ENCODE results near the gene NEK6. TPM values are rescaled to one million over a fixed set of nuclear protein-coding genes. Genes with fewer than 3 reads are reported as not detected.
A peak's percentile ranks its signal among the peaks of the same experiment; 100 is the strongest.

Gene NEK6
- total and polyA plus RNA-seq, 10 of the 15 experiments (the other 5 are each of a cell fraction or from before 2014, with no cell fraction given) = 31.3 to 161 (median 89.2) TPM

- TF ChIP-seq ZBTB33 (IDR thresholded peaks at IDR 0.05) (no peak), HDAC2 (IDR thresholded peaks at IDR 0.05) (no peak), ZZZ3 (IDR thresholded peaks at IDR 0.05; ENCODE audit: control insufficient read depth, insufficient read length, low read depth) (no peak), SMAD5 (IDR thresholded peaks at IDR 0.05; ENCODE audit: low read depth) (no peak), MYC (IDR thresholded peaks at IDR 0.05; ENCODE audit: insufficient read depth, insufficient read length, insufficient replicate concordance, low read length, severe bottlenecking) (no peak), YBX1 (IDR thresholded peaks at IDR 0.05) (no peak), KDM1A (IDR thresholded peaks at IDR 0.05; ENCODE audit: borderline replicate concordance) (no peak), SIX5 (IDR thresholded peaks at IDR 0.05; ENCODE audit: low read depth, low read length, severe bottlenecking) (no peak)
These were observed 91.5 kb downstream of the NEK6 start (continued) for GRCh38 chr9:124349267-124349666.

GRCh38 chr9:124349675-124350493 is 92.1 kb downstream of the NEK6 start:
- no TSS peak for BruUV-seq (replicated peaks)
- intact Hi-C loops (cut with micrococcal nuclease; ENCODE audit: unreplicated experiment) (loop anchor here (10.0 kb wide), 2 partner anchors 225 to 385 kb away; no protein-coding TSS in a partner anchor), in situ Hi-C loops (cut with MboI) (no loop called here)
- SMC1A ChIA-PET (ENCODE audit: uncharacterized antibody, unreplicated experiment) = interaction anchor here (2.2 kb wide), 1 partner anchor 223 kb away, joined by 7 read pairs; no protein-coding TSS in a partner anchor
- H3K4me1 ChIP-seq (ENCODE audit: control insufficient read depth, insufficient read depth, low read length) = no peaks in the 10 kb centered on the region
- WGBS (ENCODE audit: insufficient coverage, insufficient replicate concordance, low lambda C conversion rate, missing lambda C conversion rate) = 91% methylated on average over 25 of the region's 25 CpGs
- TF ChIP-seq POLR2AphosphoS2 (IDR thresholded peaks at IDR 0.05; ENCODE audit: low read depth, low read length) (0 out of 2 replicates have a peak, but pooled peaks have one; percentile 42), STAT1 (conservative IDR thresholded peaks at IDR 0.05) (no peak), ATF2 (IDR thresholded peaks at IDR 0.05; ENCODE audit: low read length) (peak; percentile 9; the same call in 1 of the 2 replicates)
- H2AFZ ChIP-seq (ENCODE audit: control insufficient read depth, low read depth, low read length) = no peak overlapping the region
- POLR2A ChIA-PET = no interaction called here
- no peak for ATAC-seq
- H3K9ac ChIP-seq (ENCODE audit: control insufficient read depth, insufficient read depth, low read length) = no peak overlapping the region
- CTCF ChIA-PET = interaction anchor here (1.2 kb wide), 1 partner anchor 223 kb away, joined by 4 read pairs; no protein-coding TSS in a partner anchor
- H4K20me1 ChIP-seq (ENCODE audit: control insufficient read depth, insufficient read depth) = 0 out of 2 replicates have a peak, but pooled peaks cover 8% of the 10 kb centered on the region
- H3K27me3 ChIP-seq (replicated peaks in 1 of 2; ENCODE audit: control insufficient read depth in 2 of 2, insufficient read depth in 2 of 2, low read length in 1 of 2) = no peaks in the 10 kb centered on the region
- no peaks in the 10 kb centered on the region for H3K9me3 ChIP-seq (replicated peaks; ENCODE audit: control insufficient read depth, insufficient read depth, low read length)
- no peak for FAIRE-seq
- RAD21 ChIA-PET (ENCODE audit: unreplicated experiment) = no interaction called here
- no peak overlapping the region for H3K4me3 ChIP-seq
- H3K27ac ChIP-seq (ENCODE audit: control insufficient read depth, insufficient read depth) = no peak overlapping the region
- no peaks in the 10 kb centered on the region for H3K79me2 ChIP-seq (ENCODE audit: control insufficient read depth, insufficient read depth, low read length)
- peaks cover 52 to 65% of the 10 kb centered on the region in 2 experiments for H3K36me3 ChIP-seq (ENCODE audit: control insufficient read depth in 2 of 2, insufficient read depth in 2 of 2, low read length in 1 of 2)
- H3K4me2 ChIP-seq (ENCODE audit: control insufficient read depth, insufficient read depth) = no peak overlapping the region
- DNase-seq (ENCODE audit: low read depth, low spot score) = no peak

All from GM12878 (cell line).